ENCODE results near the gene SSR3. TPM values are rescaled to one million over a fixed set of nuclear protein-coding genes. Genes with fewer than 3 reads are reported as not detected.
A peak's percentile ranks its signal among the peaks of the same experiment; 100 is the strongest.

Gene SSR3
- total RNA-seq, 2 experiments from 2014 or later = 63.3 to 158 TPM

DNA sequence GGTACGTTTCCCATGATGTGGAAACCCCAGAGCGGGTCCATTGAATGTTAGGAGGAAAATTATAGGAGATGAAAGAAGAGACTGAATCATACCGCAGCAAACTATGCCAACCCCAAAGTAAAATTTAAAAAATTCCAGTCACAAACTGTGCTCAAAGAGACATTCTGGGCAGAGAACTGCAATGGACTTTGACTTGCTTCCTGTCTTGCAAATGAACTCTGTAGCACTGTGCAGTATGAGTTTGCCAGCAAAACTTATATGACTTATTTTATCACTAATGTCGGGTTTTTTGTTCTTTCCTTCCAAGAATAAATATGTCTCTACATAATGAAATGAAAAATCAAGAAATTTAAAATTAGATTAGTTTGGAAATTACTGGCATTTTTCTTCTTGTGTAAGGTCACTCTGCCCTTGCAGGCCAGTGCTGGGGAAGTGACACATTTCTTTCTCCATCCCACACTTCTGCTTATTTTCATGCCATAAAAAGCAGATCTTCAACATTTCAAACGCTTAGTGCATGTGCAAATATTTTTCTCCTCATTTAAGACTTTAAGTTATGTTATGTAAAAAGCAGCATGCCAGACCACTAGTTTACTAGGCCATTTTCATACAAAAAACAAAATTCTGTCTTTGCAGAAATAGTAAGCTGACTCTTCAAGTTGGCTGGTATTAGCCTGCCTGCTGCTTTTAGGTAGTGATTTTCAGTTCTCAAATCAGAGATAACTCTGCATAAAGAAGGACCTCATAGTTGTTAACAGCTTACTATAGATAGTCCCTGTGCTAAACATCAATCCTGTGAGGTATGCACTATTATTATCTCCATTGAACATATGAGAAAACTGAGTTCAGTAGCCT lies 32.2 kb upstream of the SSR3 start:
- Histone ChIP-seq H4K20me1 (ENCODE audit: insufficient read depth, low read length) (no peaks in the 10 kb centered on the region), H3K36me3 (ENCODE audit: insufficient read depth, low read length) (no peaks in the 10 kb centered on the region), H3K79me2 (ENCODE audit: insufficient read depth, low read depth, low read length) (no peaks in the 10 kb centered on the region), H3K9me3 (ENCODE audit: low read length) (no peaks in the 10 kb centered on the region), H2AFZ (ENCODE audit: low read length) (peak overlapping the region; percentile 24), H3K9me2 (ENCODE audit: insufficient read depth, low read length) (no peaks in the 10 kb centered on the region), H3K4me2 (ENCODE audit: low read length) (peak overlapping the region; percentile 21), H3K4me1 (ENCODE audit: insufficient read depth, low read length, poor library complexity, severe bottlenecking) (peaks cover 27% of the 10 kb centered on the region), H3K4me3 (ENCODE audit: low read depth, low read length, poor library complexity, severe bottlenecking) (no peak overlapping the region), H3K27ac (ENCODE audit: low read depth, low read length, poor library complexity, severe bottlenecking) (peak overlapping the region; percentile 49)
- DNase-seq (ENCODE audit: low spot score) = peak; percentile 10
- intact Hi-C loops (cut with micrococcal nuclease; ENCODE audit: unreplicated experiment) = no loop called here
- POLR2A ChIA-PET = interaction anchor here (0.6 to 1.7 kb wide), 11 partner anchors 10 to 1522 kb away, joined by 3 to 11 read pairs (median 4); partner anchors contain the start of gene SSR3
- BruUV-seq (replicated peaks) = no TSS peak
- CTCF ChIA-PET (ENCODE audit: unreplicated experiment) = interaction anchor here (0.5 kb wide), 1 partner anchor 24 kb away, joined by 3 read pairs; no protein-coding TSS in a partner anchor
- TF ChIP-seq EZH2phosphoT487 (IDR thresholded peaks at IDR 0.05; ENCODE audit: borderline replicate concordance, low read depth, low read length) = no peak
- TF ChIP-seq, protein P1, sequence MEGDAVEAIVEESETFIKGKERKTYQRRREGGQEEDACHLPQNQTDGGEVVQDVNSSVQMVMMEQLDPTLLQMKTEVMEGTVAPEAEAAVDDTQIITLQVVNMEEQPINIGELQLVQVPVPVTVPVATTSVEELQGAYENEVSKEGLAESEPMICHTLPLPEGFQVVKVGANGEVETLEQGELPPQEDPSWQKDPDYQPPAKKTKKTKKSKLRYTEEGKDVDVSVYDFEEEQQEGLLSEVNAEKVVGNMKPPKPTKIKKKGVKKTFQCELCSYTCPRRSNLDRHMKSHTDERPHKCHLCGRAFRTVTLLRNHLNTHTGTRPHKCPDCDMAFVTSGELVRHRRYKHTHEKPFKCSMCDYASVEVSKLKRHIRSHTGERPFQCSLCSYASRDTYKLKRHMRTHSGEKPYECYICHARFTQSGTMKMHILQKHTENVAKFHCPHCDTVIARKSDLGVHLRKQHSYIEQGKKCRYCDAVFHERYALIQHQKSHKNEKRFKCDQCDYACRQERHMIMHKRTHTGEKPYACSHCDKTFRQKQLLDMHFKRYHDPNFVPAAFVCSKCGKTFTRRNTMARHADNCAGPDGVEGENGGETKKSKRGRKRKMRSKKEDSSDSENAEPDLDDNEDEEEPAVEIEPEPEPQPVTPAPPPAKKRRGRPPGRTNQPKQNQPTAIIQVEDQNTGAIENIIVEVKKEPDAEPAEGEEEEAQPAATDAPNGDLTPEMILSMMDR (conservative IDR thresholded peaks at IDR 0.05; ENCODE audit: low read length) = no peak

DNA sequence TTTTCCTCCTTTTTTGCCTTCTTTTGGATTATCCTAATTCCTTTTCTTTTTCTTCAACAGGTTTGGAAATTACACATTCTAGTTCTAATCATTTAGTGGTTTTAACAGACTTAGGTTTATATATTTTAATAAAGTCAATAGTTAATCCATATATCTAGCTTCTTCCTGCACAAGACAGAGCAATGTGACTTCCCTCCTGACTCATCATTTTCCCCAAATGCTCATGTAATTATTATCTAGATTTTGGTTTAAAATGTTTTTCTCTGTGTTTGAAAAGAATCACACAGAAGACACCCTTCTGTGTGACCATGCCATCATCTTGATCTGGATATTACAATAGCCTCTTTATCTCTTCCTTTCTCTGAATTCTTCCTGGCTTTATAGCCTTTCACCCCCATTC lies 28.6 kb upstream of the SSR3 start:
- Histone ChIP-seq H3K27ac (ENCODE audit: low read depth, low read length, poor library complexity, severe bottlenecking) (no peak overlapping the region), H3K79me2 (ENCODE audit: insufficient read depth, low read depth, low read length) (no peaks in the 10 kb centered on the region), H3K9me3 (ENCODE audit: low read length) (no peaks in the 10 kb centered on the region), H3K4me3 (ENCODE audit: low read depth, low read length, poor library complexity, severe bottlenecking) (no peak overlapping the region), H3K4me2 (ENCODE audit: low read length) (no peak overlapping the region), H3K9me2 (ENCODE audit: insufficient read depth, low read length) (no peaks in the 10 kb centered on the region), H2AFZ (ENCODE audit: low read length) (peak overlapping the region; percentile 17; the same call in 1 of the 2 replicates), H3K36me3 (ENCODE audit: insufficient read depth, low read length) (no peaks in the 10 kb centered on the region), H3K4me1 (ENCODE audit: insufficient read depth, low read length, poor library complexity, severe bottlenecking) (peaks cover 20% of the 10 kb centered on the region), H4K20me1 (ENCODE audit: insufficient read depth, low read length) (no peaks in the 10 kb centered on the region)
- intact Hi-C loops (cut with micrococcal nuclease; ENCODE audit: unreplicated experiment) = no loop called here
- no peak for DNase-seq (ENCODE audit: low spot score)
- BruUV-seq (replicated peaks) = no TSS peak
- ChIA-PET CTCF (ENCODE audit: unreplicated experiment) (no interaction called here), POLR2A (interaction anchor here (0.7 to 2.0 kb wide), 7 partner anchors 10 to 505 kb away, joined by 3 to 7 read pairs (median 4); no protein-coding TSS in a partner anchor)
- TF ChIP-seq EZH2phosphoT487 (IDR thresholded peaks at IDR 0.05; ENCODE audit: borderline replicate concordance, low read depth, low read length) = no peak
- TF ChIP-seq, protein P1 (conservative IDR thresholded peaks at IDR 0.05; ENCODE audit: low read length) = no peak

Data from OCI-LY7 (cell line).